Natural killer cell (primary cell): Measurements from ENCODE around the gene ARAP1. TPM values are rescaled to one million over a fixed set of nuclear protein-coding genes. Genes with fewer than 3 reads are reported as not detected.
A peak's percentile ranks its signal among the peaks of the same experiment; 100 is the strongest.

Experiments
- ATAC-seq, 3 donors: fragments of 150-1000 bp in 2 of 3; fragments of 200-7000 bp in 1 of 3; cut with Tn5 transposase; 1 replicate in 1 of 3; 2 replicates in 2 of 3; pipeline ENCODE4 v1.10.0; 2021; ENCODE audit warnings: mild to moderate bottlenecking in 2 of 3, moderate library complexity in 2 of 3
- DNase-seq, 2 donors: peaks; one replicate each; pipeline versions ENCODE4 v3.0.0 to v3.0.0-alpha.2; 2013 to 2021; ENCODE audit warnings: mixed read lengths in 1 of 2
- H3K27ac ChIP-seq: one replicate; pipeline ENCODE4 v1.5.1; 2013; ENCODE audit warnings: mild to moderate bottlenecking, low read length
- H3K27me3 ChIP-seq: one replicate; pipeline ENCODE4 v1.6.1; 2013; ENCODE audit warnings: low read length; ENCODE audit not compliant: control insufficient read depth, insufficient read depth
- H3K36me3 ChIP-seq: one replicate; pipeline ENCODE4 v1.6.1; 2013; ENCODE audit warnings: low read length; ENCODE audit not compliant: control insufficient read depth, insufficient read depth
- H3K4me1 ChIP-seq: one replicate; pipeline ENCODE4 v1.6.1; 2013; ENCODE audit warnings: low read length; ENCODE audit not compliant: control insufficient read depth, insufficient read depth
- H3K4me3 ChIP-seq: one replicate; pipeline ENCODE4 v1.5.1; 2013; ENCODE audit warnings: low read length
- H3K9me3 ChIP-seq: one replicate; pipeline ENCODE4 v1.6.1; 2013; ENCODE audit warnings: low read length; ENCODE audit not compliant: control insufficient read depth, insufficient read depth
- H3K27ac Mint-ChIP-seq, 2 donors: one replicate each; pipeline ENCODE4 v1.8.0; 2022; ENCODE audit warnings: mild to moderate bottlenecking in 2 of 2, mixed read lengths in 2 of 2, moderate library complexity in 1 of 2
- H3K27me3 Mint-ChIP-seq, 2 donors: one replicate each; pipeline ENCODE4 v1.8.0; 2022; ENCODE audit warnings: low read depth in 2 of 2, mixed read lengths in 2 of 2
- H3K36me3 Mint-ChIP-seq: one replicate; pipeline ENCODE4 v1.8.0; 2022; ENCODE audit warnings: mixed read lengths
- H3K4me1 Mint-ChIP-seq, 2 donors: one replicate each; pipeline ENCODE4 v1.8.0; 2022; ENCODE audit warnings: mixed read lengths in 2 of 2
- H3K4me3 Mint-ChIP-seq: one replicate; pipeline ENCODE4 v1.8.0; 2022; ENCODE audit warnings: mild to moderate bottlenecking, moderate library complexity, mixed read lengths
- H3K9me3 Mint-ChIP-seq, 2 donors: one replicate each; pipeline ENCODE4 v1.8.0; 2022; ENCODE audit warnings: mixed read lengths in 2 of 2
- WGBS: methylation state at CpG from one replicate; pipeline ENCODE4 v1.1.7; 2013; ENCODE audit warnings: missing lambda C conversion rate; ENCODE audit not compliant: insufficient coverage; 5-methylcytosine and 5-hydroxymethylcytosine counted together
- intact Hi-C: fragments of 100-400 bp; cut with micrococcal nuclease; formaldehyde crosslinking; loops from one replicate; pipeline ENCODE4 v1.14.2; 2022
- total RNA-seq, 4 donors: library from RNA; stranded (reverse); fragments of 120-200 nt in 1 of 4; gene quantifications; one replicate each; pipeline versions ENCODE4 v1.2.3 to v1.2.4, GENCODE V29; 2013 to 2022
- TF ChIP-seq, protein P1 (sequence below): fragments of 200-600 bp; IDR thresholded peaks from one replicate; pipeline ENCODE4 v1.8.0; 2022; ENCODE audit warnings: antibody characterized with exemption

Gene ARAP1
- total RNA-seq, 3 donors from 2014 or later (not counting 1 experiment from before 2014, with no cell fraction given) = 293 to 327 (median 296) TPM

DNA sequence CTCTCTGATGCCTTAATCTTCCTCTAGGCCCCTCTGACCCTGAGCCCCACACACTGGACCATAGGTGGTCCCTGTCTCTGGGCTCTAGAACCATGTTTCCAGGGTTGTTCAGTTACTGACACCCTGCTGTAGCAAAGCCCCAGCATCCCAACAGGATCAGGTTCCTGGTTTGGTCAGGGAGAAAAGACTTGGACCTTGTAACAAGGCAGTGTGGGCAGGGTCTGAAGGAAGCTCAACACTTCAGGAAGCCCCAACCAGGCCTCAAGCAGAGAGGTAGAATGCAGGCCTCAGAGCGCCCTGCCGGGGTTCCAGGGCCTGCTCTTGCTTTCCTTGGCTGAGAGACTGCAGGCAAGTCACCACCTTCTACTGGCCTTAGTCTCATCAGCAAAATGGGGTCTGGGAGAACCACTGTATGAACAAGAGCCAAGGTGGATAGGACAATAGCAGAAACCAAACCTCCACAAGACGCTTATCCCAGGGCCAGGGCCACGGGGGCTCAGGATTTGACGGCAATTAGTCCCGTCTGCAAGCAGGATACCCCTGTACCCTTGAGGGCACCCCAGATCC, 4.8 kb downstream of the ARAP1 start:
- WGBS = 99% methylated on average over 6 of the region's 6 CpGs
- no peak overlapping the region for H3K4me3 Mint-ChIP-seq
- H3K4me3 ChIP-seq = no peak overlapping the region
- intact Hi-C loops = no loop called here
- no peaks in the 10 kb centered on the region for H3K9me3 ChIP-seq
- no peaks in the 10 kb centered on the region for H3K27me3 Mint-ChIP-seq
- peaks cover 6% of the 10 kb centered on the region for H3K36me3 ChIP-seq
- ATAC-seq (no peak), DNase-seq (no peak)
- TF ChIP-seq, protein P1, sequence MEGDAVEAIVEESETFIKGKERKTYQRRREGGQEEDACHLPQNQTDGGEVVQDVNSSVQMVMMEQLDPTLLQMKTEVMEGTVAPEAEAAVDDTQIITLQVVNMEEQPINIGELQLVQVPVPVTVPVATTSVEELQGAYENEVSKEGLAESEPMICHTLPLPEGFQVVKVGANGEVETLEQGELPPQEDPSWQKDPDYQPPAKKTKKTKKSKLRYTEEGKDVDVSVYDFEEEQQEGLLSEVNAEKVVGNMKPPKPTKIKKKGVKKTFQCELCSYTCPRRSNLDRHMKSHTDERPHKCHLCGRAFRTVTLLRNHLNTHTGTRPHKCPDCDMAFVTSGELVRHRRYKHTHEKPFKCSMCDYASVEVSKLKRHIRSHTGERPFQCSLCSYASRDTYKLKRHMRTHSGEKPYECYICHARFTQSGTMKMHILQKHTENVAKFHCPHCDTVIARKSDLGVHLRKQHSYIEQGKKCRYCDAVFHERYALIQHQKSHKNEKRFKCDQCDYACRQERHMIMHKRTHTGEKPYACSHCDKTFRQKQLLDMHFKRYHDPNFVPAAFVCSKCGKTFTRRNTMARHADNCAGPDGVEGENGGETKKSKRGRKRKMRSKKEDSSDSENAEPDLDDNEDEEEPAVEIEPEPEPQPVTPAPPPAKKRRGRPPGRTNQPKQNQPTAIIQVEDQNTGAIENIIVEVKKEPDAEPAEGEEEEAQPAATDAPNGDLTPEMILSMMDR = no peak
- H3K27me3 ChIP-seq = no peaks in the 10 kb centered on the region
- peak overlapping the region; percentile 77 to 93 for H3K27ac Mint-ChIP-seq
- H3K4me1 ChIP-seq = peaks cover 85% of the 10 kb centered on the region
- H3K9me3 Mint-ChIP-seq = no peaks in the 10 kb centered on the region
- peak overlapping the region; percentile 8 for H3K27ac ChIP-seq
- no peaks in the 10 kb centered on the region for H3K36me3 Mint-ChIP-seq
- peaks cover 56 to 82% of the 10 kb centered on the region in 2 donors for H3K4me1 Mint-ChIP-seq

DNA sequence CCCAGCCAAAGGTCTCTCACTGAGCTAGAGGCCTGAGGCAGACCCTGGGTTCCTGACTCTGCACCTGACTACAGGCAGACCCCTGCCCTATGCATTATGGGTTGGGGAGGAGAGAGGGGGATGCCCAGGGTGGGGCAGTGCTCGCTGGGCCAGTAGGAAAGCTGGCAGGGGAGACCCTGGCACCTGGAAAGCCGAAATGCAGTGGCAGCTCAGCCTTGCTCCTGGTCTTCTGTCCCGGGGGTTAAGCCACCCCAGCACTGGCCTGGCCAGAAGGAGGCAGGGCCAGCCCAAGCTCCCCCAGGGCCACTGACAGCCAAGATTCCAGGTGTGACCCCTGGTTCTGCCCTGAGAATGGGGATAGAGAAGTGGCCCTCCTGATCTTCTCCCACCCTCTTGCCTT, 5.4 kb downstream of the ARAP1 start:
- H3K27me3 ChIP-seq = no peaks in the 10 kb centered on the region
- Mint-ChIP-seq H3K27ac (peak overlapping the region; percentile 77 to 93), H3K9me3 (no peaks in the 10 kb centered on the region), H3K4me3 (no peak overlapping the region), H3K4me1 (peaks cover 61 to 83% of the 10 kb centered on the region in 2 donors), H3K36me3 (no peaks in the 10 kb centered on the region), H3K27me3 (no peaks in the 10 kb centered on the region)
- no peaks in the 10 kb centered on the region for H3K9me3 ChIP-seq
- 93% methylated on average over 3 of the region's 3 CpGs for WGBS
- no peak for DNase-seq
- peak overlapping the region; percentile 8 for H3K27ac ChIP-seq
- TF ChIP-seq, protein P1 = no peak
- ATAC-seq = no peak
- no peak overlapping the region for H3K4me3 ChIP-seq
- intact Hi-C loops = no loop called here
- peaks cover 6% of the 10 kb centered on the region for H3K36me3 ChIP-seq
- peaks cover 89% of the 10 kb centered on the region for H3K4me1 ChIP-seq

DNA sequence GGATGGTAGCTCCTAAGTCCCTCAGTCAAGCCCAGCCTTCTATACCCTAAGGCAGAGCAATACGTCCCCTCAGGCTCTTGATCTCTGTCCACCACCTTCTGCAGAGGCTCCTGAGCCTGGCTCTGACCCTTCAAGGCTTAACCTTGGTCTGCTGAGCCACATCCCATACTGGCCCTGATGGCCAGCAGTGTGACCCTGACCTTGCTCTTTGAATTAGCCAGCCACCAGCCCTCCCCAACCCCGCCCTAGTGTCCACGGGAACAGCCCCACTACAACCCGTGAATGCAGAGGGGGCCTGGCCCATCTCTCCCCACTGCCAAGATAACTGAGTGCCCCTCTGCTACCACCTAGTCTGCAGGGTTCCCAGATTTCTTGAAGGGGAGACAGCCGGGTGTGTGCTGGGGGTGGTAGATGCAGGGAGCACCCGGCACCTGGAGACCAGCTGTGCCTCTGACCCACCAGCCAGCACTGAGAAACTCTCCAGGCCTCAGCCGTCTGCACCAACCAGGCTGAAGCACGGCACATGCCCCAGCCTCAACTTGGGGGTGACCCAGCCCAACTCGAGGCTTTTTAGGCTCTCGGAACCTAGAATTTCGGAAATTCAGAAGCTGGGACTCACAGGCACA, 6.2 kb downstream of the ARAP1 start:
- peaks cover 6% of the 10 kb centered on the region for H3K36me3 ChIP-seq
- H3K27me3 Mint-ChIP-seq = no peaks in the 10 kb centered on the region
- no peak overlapping the region for H3K4me3 Mint-ChIP-seq
- H3K27me3 ChIP-seq = no peaks in the 10 kb centered on the region
- peak overlapping the region; percentile 43 for H3K27ac ChIP-seq
- H3K4me1 ChIP-seq = peaks cover 89% of the 10 kb centered on the region
- intact Hi-C loops = no loop called here
- ATAC-seq = no peak
- H3K4me1 Mint-ChIP-seq = peaks cover 64 to 83% of the 10 kb centered on the region in 2 donors
- no peaks in the 10 kb centered on the region for H3K36me3 Mint-ChIP-seq
- H3K9me3 Mint-ChIP-seq = no peaks in the 10 kb centered on the region
- no peak for DNase-seq
- H3K4me3 ChIP-seq = no peak overlapping the region
- TF ChIP-seq, protein P1 = no peak
- peak overlapping the region; percentile 79 to 97 for H3K27ac Mint-ChIP-seq
- no peaks in the 10 kb centered on the region for H3K9me3 ChIP-seq
- 90% methylated on average over 10 of the region's 11 CpGs for WGBS
